ENCODE data around the gene GNPDA1. TPM values are rescaled to one million over a fixed set of nuclear protein-coding genes. Genes with fewer than 3 reads are reported as not detected.

The GNPDA1 gene
- total RNA-seq, 4 donors from 2014 or later, result 22.3 to 50.0 (median 47.3) TPM

DNA sequence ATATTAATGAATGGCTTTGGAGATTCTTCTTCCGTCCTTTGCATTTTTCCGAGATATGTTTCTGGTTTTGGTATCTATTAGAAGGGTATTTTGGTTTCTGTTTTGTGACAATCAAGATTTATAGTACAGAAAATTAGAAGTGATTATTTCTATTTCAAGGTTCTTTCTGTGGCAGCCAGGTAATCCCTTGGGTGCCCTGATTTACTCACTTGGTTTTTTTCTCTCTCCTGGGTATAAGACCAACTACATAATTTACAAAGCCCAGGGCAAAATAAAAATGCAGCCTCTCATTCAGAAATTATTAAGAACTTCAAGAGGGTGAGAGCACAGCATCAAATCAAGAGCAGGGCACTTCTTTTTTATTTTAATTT, 45.9 kb downstream of the GNPDA1 start:
- no peaks in the 10 kb centered on the region for H3K27me3 ChIP-seq
- H3K4me1 ChIP-seq, result peaks cover 17 to 20% of the 10 kb centered on the region in 2 donors
- peaks cover 0 to 3% of the 10 kb centered on the region in 2 donors for H3K36me3 ChIP-seq
- no peak overlapping the region for H3K4me3 ChIP-seq
- DNase-seq (no peak), ATAC-seq (no peak)
- no peaks in the 10 kb centered on the region for H3K9me3 ChIP-seq
- in situ Hi-C loops (cut with MboI; ENCODE audit: low sequenced_read_pairs in 4 of 4), result no loop called here
- TF ChIP-seq, protein P1, sequence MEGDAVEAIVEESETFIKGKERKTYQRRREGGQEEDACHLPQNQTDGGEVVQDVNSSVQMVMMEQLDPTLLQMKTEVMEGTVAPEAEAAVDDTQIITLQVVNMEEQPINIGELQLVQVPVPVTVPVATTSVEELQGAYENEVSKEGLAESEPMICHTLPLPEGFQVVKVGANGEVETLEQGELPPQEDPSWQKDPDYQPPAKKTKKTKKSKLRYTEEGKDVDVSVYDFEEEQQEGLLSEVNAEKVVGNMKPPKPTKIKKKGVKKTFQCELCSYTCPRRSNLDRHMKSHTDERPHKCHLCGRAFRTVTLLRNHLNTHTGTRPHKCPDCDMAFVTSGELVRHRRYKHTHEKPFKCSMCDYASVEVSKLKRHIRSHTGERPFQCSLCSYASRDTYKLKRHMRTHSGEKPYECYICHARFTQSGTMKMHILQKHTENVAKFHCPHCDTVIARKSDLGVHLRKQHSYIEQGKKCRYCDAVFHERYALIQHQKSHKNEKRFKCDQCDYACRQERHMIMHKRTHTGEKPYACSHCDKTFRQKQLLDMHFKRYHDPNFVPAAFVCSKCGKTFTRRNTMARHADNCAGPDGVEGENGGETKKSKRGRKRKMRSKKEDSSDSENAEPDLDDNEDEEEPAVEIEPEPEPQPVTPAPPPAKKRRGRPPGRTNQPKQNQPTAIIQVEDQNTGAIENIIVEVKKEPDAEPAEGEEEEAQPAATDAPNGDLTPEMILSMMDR (IDR thresholded peaks at IDR 0.05 in 4 of 5, conservative IDR thresholded peaks at IDR 0.05 in 1 of 5), result no peak
- TF ChIP-seq POLR2A (IDR thresholded peaks at IDR 0.05), result no peak
- no peak overlapping the region for H3K27ac ChIP-seq
- intact Hi-C loops (cut with DNase I; ENCODE audit: low total_unique reads), result no loop called here

DNA sequence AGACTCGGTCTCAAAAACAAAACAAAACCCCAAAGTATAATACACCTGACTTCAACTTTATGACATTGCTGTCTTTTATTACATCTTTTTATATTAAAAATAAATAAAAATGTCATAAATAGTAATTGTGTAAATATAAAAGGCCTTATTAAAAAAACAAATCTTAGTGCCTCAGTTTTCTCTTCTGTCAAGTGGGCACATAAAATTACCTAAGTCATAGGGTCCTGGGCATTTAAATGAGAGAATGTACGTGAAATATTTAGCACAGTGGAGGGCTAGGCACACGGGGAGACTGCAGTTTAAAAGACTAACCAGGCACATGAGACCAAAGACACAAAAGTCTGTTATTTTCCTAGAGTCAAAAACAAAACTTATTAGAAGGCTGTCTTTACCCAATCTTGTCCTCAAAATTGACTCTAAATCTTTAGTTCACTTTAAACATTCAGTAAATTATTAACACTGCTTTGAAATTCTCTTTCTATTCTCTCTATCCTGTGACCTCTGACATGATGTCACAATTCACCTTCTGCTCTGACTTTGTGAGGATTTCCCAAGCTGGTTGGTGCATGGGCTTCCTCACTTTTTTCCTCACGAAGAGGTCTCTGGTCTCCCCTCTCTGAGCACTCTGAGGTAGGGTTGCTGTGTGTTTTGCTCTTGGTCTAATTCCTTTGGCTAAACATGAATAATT, 46.4 kb downstream of the GNPDA1 start:
- H3K36me3 ChIP-seq, result no peaks in the 10 kb centered on the region
- TF ChIP-seq, protein P1 (IDR thresholded peaks at IDR 0.05 in 4 of 5, conservative IDR thresholded peaks at IDR 0.05 in 1 of 5), result no peak
- no peak for TF ChIP-seq POLR2A (IDR thresholded peaks at IDR 0.05)
- H3K4me1 ChIP-seq, result peaks cover 17 to 20% of the 10 kb centered on the region in 2 donors
- H3K9me3 ChIP-seq, result no peaks in the 10 kb centered on the region
- no peak overlapping the region for H3K4me3 ChIP-seq
- DNase-seq (no peak), ATAC-seq (no peak)
- no peak overlapping the region for H3K27ac ChIP-seq
- H3K27me3 ChIP-seq, result no peaks in the 10 kb centered on the region
- intact Hi-C loops (cut with DNase I; ENCODE audit: low total_unique reads), result no loop called here
- in situ Hi-C loops (cut with MboI; ENCODE audit: low sequenced_read_pairs in 4 of 4), result no loop called here

DNA sequence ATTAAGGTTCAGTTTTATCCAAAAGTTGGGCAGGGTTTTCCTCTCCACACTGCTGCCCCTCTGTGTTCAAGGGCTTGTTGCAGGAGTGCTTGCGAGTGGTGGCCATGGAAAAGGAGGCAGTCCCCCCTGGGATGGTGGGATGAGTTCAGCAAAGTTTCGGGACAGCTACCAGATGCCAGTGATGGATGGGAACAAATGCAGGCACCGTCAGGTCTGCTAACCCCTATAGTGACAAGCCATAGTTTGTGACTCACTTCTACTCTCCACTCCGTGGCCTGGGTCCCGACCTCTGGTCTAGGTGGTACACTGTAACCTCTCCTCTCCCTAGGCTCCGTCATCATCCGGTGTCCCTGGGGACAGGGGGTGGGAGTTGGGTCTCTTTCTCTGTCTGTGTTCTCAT, 47.8 kb downstream of the GNPDA1 start:
- in situ Hi-C loops (cut with MboI; ENCODE audit: low sequenced_read_pairs in 4 of 4), result no loop called here
- Histone ChIP-seq H3K4me3 (no peak overlapping the region), H3K4me1 (peaks cover 6 to 14% of the 10 kb centered on the region in 2 donors), H3K36me3 (no peaks in the 10 kb centered on the region), H3K27ac (no peak overlapping the region), H3K27me3 (no peaks in the 10 kb centered on the region), H3K9me3 (no peaks in the 10 kb centered on the region)
- intact Hi-C loops (cut with DNase I; ENCODE audit: low total_unique reads), result no loop called here
- no peak for ATAC-seq
- no peak for DNase-seq
- no peak for TF ChIP-seq POLR2A (IDR thresholded peaks at IDR 0.05)
- TF ChIP-seq, protein P1 (IDR thresholded peaks at IDR 0.05 in 4 of 5, conservative IDR thresholded peaks at IDR 0.05 in 1 of 5), result no peak

DNA sequence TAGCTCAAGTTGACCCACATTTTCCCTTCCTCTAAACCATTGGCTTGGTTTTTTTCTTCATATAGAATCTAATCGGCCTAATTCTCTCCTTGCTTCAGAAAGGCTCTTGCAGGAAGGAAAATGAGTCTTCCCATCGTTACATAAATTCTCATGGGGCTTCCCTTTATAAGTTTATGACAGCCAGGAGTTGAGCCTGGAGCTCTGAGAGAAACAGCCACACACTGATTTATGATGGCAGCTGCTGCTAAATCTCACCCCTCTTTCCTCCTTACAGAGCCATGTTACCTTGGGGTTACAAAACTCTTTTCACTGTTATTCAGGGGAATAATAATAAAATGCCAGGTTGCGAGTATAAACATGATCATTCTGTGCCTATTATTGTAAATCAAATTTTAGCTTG, 49.1 kb downstream of the GNPDA1 start:
- H3K27me3 ChIP-seq, result no peaks in the 10 kb centered on the region
- no peak for ATAC-seq
- in situ Hi-C loops (cut with MboI; ENCODE audit: low sequenced_read_pairs in 4 of 4) (loop anchor here in 1 of 4 donors (5.0 kb wide), 1 partner anchor 271 kb away; no protein-coding TSS in a partner anchor), intact Hi-C loops (cut with DNase I; ENCODE audit: low total_unique reads) (no loop called here)
- no peaks in the 10 kb centered on the region for H3K9me3 ChIP-seq
- H3K4me3 ChIP-seq, result no peak overlapping the region
- DNase-seq, result no peak
- no peak overlapping the region for H3K27ac ChIP-seq
- TF ChIP-seq, protein P1 (IDR thresholded peaks at IDR 0.05 in 4 of 5, conservative IDR thresholded peaks at IDR 0.05 in 1 of 5), result no peak
- TF ChIP-seq POLR2A (IDR thresholded peaks at IDR 0.05), result no peak
- peaks cover 0 to 9% of the 10 kb centered on the region in 2 donors for H3K4me1 ChIP-seq
- H3K36me3 ChIP-seq, result no peaks in the 10 kb centered on the region

Measured in gastrocnemius medialis (tissue), 4 donors.